MG63 (cell line): ENCODE measurements around the gene SPATA32. TPM values are rescaled to one million over a fixed set of nuclear protein-coding genes. Genes with fewer than 3 reads are reported as not detected.

ENCODE experiments used
- DNase-seq: peaks from one replicate; pipeline ENCODE4 v3.0.0-alpha.2; 2020
- H3K27me3 ChIP-seq: fragments of 250-450 bp; sonication (Bioruptor Pico); 2 replicates; pipeline ENCODE4 v1.5.1; 2020; ENCODE audit warnings: mild to moderate bottlenecking, moderate library complexity
- H3K36me3 ChIP-seq: fragments of 250-450 bp; sonication (Bioruptor Pico); 2 replicates; pipeline ENCODE4 v1.5.1; 2020; ENCODE audit warnings: mild to moderate bottlenecking, moderate library complexity
- H3K4me3 ChIP-seq: fragments of 250-450 bp; sonication (Bioruptor Pico); 2 replicates; pipeline ENCODE4 v1.5.1; 2020; ENCODE audit warnings: mild to moderate bottlenecking, moderate library complexity
- H3K9me3 ChIP-seq: fragments of 250-450 bp; sonication (Bioruptor Pico); 2 replicates; pipeline ENCODE4 v1.5.1; 2020; ENCODE audit warnings: mild to moderate bottlenecking, moderate library complexity
- total RNA-seq: library from RNA; depleted of rRNA; stranded (reverse); fragments of >200 nt; shearing (Covaris generic); gene quantifications from 2 replicates; pipeline ENCODE4 v1.2.3, GENCODE V29; 2014; ENCODE audit warnings: low replicate concordance

The SPATA32 gene
- total RNA-seq, 1 experiment from 2014 or later = not detected

GRCh38 chr17:45283711-45284110 lies 21.8 kb upstream of the SPATA32 start:
- H3K27me3 ChIP-seq = no peaks in the 10 kb centered on the region
- no peak for DNase-seq
- H3K9me3 ChIP-seq = no peaks in the 10 kb centered on the region
- no peak overlapping the region for H3K4me3 ChIP-seq
- H3K36me3 ChIP-seq = peaks cover 89% of the 10 kb centered on the region

GRCh38 chr17:45282683-45283644 lies 21.1 kb upstream of the SPATA32 start:
- Histone ChIP-seq H3K27me3 (no peaks in the 10 kb centered on the region), H3K36me3 (peaks cover 82% of the 10 kb centered on the region), H3K4me3 (no peak overlapping the region), H3K9me3 (no peaks in the 10 kb centered on the region)
- no peak for DNase-seq

DNA sequence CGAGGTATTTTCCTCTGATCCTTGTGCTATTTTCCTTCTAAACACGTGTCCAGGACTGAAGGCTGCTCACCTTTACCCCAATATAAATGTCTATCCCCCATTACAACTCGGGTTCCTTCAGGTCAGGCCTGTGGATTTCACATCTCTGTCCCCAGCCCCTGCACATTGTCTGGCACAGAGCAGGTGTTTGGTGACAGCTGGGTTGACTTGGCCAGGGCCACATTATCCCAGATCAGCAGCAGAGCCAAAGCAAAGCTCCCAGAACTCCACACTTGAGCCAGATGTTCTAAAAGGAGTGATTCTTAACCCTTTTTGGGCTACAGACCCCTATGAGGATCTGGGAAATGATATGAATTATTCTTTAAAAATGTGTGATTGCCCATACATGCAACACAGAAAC lies 18.0 kb upstream of the SPATA32 start:
- Histone ChIP-seq H3K9me3 (no peaks in the 10 kb centered on the region), H3K4me3 (no peak overlapping the region), H3K36me3 (peaks cover 72% of the 10 kb centered on the region), H3K27me3 (no peaks in the 10 kb centered on the region)
- DNase-seq = no peak

- peak; percentile 64 for DNase-seq
- H3K27me3 ChIP-seq = no peaks in the 10 kb centered on the region
- H3K4me3 ChIP-seq = no peak overlapping the region
- peaks cover 72% of the 10 kb centered on the region for H3K36me3 ChIP-seq
- no peaks in the 10 kb centered on the region for H3K9me3 ChIP-seq
Measured at GRCh38 chr17:45277992-45278391, 16.1 kb upstream of the SPATA32 start.

GRCh38 chr17:45277216-45277849 lies 15.4 kb upstream of the SPATA32 start:
- DNase-seq = peak; percentile 78
- Histone ChIP-seq H3K27me3 (no peaks in the 10 kb centered on the region), H3K4me3 (no peak overlapping the region), H3K9me3 (no peaks in the 10 kb centered on the region), H3K36me3 (peaks cover 72% of the 10 kb centered on the region)

- Histone ChIP-seq H3K36me3 (peaks cover 74% of the 10 kb centered on the region), H3K27me3 (no peaks in the 10 kb centered on the region), H3K4me3 (no peak overlapping the region), H3K9me3 (no peaks in the 10 kb centered on the region)
- DNase-seq = peak; percentile 53
Measured at GRCh38 chr17:45276031-45276430, 14.1 kb upstream of the SPATA32 start.

DNA sequence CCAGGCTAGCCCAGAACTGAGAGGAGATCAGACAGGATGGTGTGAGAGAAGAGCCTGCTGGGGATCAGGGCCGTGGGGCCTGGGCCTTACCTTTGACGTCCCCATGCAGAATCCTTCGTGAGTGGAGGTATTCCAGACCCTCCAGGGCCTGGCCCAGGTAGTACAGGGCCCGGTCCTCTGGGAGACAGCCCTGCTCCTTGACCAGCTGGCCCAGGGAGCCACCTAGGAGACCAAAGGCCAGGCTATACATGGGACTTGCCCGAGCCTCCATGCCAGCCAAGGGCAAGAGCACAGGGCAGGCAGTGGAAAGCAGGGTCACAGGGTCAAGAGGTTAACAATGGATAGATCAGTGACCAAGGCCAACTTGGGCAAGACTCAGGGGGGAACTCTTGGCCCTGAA lies 12.1 kb upstream of the SPATA32 start:
- no peaks in the 10 kb centered on the region for H3K27me3 ChIP-seq
- peaks cover 79% of the 10 kb centered on the region for H3K36me3 ChIP-seq
- no peak overlapping the region for H3K4me3 ChIP-seq
- DNase-seq = no peak
- H3K9me3 ChIP-seq = no peaks in the 10 kb centered on the region

- no peaks in the 10 kb centered on the region for H3K27me3 ChIP-seq
- H3K36me3 ChIP-seq = peaks cover 84% of the 10 kb centered on the region
- H3K4me3 ChIP-seq = no peak overlapping the region
- DNase-seq = peak; percentile 32
- H3K9me3 ChIP-seq = no peaks in the 10 kb centered on the region
Measured at GRCh38 chr17:45273551-45273957, 11.7 kb upstream of the SPATA32 start.

DNA sequence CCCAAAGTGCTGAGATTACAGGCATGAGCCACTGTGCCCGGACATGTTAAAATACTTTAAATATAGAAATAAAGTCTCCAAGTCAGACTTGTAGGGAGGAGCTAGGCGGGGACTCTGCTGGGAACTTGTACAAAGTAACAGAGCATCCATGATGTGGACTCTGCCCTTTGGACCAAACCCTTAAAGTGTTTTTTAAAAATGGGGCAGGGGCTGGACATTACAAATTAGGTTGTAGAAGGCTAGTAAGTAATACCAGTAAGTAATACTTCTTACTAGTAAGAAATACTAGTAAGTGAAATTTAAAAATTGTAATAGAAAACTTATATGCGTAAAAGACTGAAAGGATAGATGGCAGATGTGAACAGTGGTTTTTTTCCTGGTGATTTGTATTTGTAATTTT lies 9.7 kb upstream of the SPATA32 start:
- H3K27me3 ChIP-seq = no peaks in the 10 kb centered on the region
- no peak overlapping the region for H3K4me3 ChIP-seq
- H3K9me3 ChIP-seq = no peaks in the 10 kb centered on the region
- peaks cover 94% of the 10 kb centered on the region for H3K36me3 ChIP-seq
- DNase-seq = no peak

GRCh38 chr17:45270828-45271418 lies 9.0 kb upstream of the SPATA32 start:
- peaks cover 97% of the 10 kb centered on the region for H3K36me3 ChIP-seq
- no peak for DNase-seq
- H3K4me3 ChIP-seq = no peak overlapping the region
- H3K27me3 ChIP-seq = no peaks in the 10 kb centered on the region
- no peaks in the 10 kb centered on the region for H3K9me3 ChIP-seq

DNA sequence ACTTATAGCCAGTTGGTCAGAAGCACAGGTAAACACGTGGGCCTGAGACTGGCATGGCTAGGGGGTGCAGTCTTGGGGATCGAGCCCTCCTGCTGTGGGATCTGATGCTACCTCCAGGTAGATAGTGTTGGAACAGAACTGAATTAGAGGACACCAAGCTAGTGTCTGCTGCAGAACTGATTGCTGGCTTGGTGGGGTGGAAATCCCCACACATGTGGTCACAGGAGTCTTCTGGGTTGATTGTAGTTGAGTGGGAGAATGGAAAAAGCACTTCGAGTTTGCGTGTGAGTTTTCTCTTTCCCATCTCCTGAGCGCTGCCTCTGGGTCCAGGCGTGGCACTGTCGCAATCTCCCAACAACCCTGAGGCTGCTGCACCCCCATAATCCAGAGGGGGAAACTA lies 8.0 kb upstream of the SPATA32 start:
- peaks cover 97% of the 10 kb centered on the region for H3K36me3 ChIP-seq
- DNase-seq = no peak
- no peaks in the 10 kb centered on the region for H3K27me3 ChIP-seq
- H3K9me3 ChIP-seq = no peaks in the 10 kb centered on the region
- H3K4me3 ChIP-seq = no peak overlapping the region

DNA sequence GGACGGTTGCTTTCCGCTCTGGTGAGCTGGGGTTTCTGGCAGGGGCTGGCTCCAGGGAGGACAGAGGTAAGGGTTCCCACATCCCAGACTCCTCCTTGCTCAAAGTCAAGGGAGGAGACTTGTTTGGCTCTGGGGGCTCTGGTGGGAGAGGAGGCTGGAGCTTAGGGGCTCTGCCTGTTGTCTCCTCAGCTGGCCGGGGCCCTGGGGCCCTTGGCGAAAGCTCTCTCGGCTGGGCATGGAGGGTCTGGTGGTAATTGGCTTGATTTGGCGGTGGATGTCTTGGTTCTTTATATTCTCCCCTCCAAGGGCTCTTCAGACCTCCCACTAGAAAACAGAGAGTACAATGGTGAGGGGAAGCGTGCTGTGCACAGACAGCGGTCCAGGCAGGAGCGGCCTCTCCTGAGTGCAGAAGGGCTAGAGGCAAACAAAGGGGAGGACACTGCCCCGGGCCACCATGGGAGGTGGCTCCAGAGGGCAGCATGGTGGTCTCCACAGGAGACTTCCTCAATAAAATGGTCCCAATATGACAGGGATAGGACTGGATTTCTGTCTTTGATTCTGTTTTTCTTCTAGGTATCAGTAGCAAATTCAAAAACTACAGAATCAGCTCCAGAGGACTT lies 5.7 kb upstream of the SPATA32 start:
- Histone ChIP-seq H3K36me3 (peaks cover 97% of the 10 kb centered on the region), H3K27me3 (no peaks in the 10 kb centered on the region), H3K4me3 (no peak overlapping the region), H3K9me3 (no peaks in the 10 kb centered on the region)
- no peak for DNase-seq

- DNase-seq = no peak
- Histone ChIP-seq H3K4me3 (no peak overlapping the region), H3K9me3 (no peaks in the 10 kb centered on the region), H3K27me3 (no peaks in the 10 kb centered on the region), H3K36me3 (peaks cover 97% of the 10 kb centered on the region)
Measured at GRCh38 chr17:45266372-45266926, 4.6 kb upstream of the SPATA32 start.

- peak; percentile 85 for DNase-seq
- no peak overlapping the region for H3K4me3 ChIP-seq
- H3K27me3 ChIP-seq = no peaks in the 10 kb centered on the region
- H3K36me3 ChIP-seq = peaks cover 93% of the 10 kb centered on the region
- H3K9me3 ChIP-seq = no peaks in the 10 kb centered on the region
Measured at GRCh38 chr17:45265821-45266220, 3.9 kb upstream of the SPATA32 start.

DNA sequence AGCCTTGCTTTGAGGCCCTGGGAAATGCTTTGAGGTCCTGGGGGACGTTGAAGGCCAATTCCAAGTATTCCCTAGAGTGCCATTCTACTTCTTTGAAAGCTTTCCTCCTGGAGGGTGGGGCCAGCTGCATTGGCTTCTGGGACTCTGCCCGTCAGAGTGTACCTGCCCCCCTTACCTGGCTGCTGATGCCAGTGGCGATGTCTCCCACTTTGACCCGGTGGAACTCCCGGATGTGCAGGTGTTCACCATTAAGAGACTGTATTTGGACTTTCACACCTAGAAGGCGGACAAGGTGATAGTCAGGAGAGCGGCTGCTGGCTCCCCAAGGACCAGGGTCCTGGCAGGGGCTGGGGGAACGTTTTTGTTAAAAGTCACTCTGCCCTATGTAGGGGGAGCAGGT lies 3.1 kb upstream of the SPATA32 start:
- H3K36me3 ChIP-seq = peaks cover 87% of the 10 kb centered on the region
- no peaks in the 10 kb centered on the region for H3K27me3 ChIP-seq
- H3K4me3 ChIP-seq = no peak overlapping the region
- no peaks in the 10 kb centered on the region for H3K9me3 ChIP-seq
- no peak for DNase-seq

GRCh38 chr17:45264430-45264829 lies 2.5 kb upstream of the SPATA32 start:
- peaks cover 82% of the 10 kb centered on the region for H3K36me3 ChIP-seq
- no peak overlapping the region for H3K4me3 ChIP-seq
- H3K9me3 ChIP-seq = no peaks in the 10 kb centered on the region
- H3K27me3 ChIP-seq = no peaks in the 10 kb centered on the region
- DNase-seq = no peak

GRCh38 chr17:45263477-45263860 lies 1.6 kb upstream of the SPATA32 start:
- H3K4me3 ChIP-seq = no peak overlapping the region
- no peaks in the 10 kb centered on the region for H3K27me3 ChIP-seq
- H3K9me3 ChIP-seq = no peaks in the 10 kb centered on the region
- H3K36me3 ChIP-seq = peaks cover 72% of the 10 kb centered on the region
- no peak for DNase-seq
